Stimulated activated CD4-positive, alpha-beta T cell treated with anti-CD3 and anti-CD28 coated beads, Interleukin-2, amount 100 ng/mL, for 24 hours (primary cell): ENCODE data around the gene XKR7.

ENCODE experiments used
- DNase-seq, 2 donors: peaks; one replicate each; pipeline ENCODE4 v3.0.0-alpha.2; 2020

XKR7 gene

DNA sequence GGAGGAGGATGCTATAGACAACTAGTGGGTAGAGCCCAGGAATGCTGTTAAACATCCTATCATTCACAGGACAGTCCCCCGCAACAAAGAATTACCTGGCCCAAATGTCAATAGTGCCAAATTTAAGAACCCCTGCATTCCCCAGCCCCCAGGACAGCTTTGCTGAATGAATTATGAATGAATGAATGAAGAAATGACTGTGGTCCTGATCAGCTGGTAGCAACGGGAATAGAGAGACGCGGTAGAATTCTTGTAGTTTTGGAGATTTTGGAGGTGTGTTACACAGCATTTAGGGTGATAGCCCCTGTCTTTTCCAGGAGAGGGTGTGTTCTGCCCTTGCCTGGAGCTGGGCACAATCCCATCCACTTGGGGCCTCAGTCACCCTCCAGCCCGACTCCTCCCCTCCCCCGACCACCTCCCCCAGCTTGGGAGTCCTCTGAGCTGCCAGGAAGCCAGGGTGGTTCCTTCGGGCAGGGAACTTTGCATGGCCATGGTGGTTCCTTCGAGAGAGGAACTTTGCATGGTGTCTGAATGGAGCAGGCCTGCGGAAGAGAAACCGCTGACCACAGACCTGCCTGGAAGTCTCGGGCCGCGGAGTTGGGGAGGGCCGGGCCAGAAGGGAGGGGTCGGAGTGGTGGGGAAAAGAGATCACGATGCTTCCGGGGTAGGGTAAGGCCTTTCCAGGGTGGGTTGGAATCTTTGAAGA is 83.1 kb downstream of the XKR7 start:
- DNase-seq = no peak

DNA sequence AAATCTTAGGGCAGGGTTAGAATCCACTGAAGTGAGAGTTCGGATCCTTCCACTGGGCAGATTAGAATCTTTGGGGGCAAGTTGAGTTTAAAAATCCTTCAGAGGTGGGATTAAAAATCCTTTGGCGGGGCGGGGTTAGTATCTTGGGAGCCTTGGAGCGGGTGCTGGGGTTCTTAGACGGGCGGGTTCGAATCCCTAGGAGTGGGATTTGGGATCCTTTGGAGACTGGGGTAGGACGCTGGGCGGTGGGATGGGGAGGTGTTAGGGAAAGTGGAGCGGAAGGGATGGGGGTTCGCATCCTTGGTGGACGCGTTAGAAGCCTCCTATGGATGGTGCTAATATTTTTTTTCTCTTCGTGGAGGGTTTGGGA is 83.8 kb downstream of the XKR7 start:
- no peak for DNase-seq

DNA sequence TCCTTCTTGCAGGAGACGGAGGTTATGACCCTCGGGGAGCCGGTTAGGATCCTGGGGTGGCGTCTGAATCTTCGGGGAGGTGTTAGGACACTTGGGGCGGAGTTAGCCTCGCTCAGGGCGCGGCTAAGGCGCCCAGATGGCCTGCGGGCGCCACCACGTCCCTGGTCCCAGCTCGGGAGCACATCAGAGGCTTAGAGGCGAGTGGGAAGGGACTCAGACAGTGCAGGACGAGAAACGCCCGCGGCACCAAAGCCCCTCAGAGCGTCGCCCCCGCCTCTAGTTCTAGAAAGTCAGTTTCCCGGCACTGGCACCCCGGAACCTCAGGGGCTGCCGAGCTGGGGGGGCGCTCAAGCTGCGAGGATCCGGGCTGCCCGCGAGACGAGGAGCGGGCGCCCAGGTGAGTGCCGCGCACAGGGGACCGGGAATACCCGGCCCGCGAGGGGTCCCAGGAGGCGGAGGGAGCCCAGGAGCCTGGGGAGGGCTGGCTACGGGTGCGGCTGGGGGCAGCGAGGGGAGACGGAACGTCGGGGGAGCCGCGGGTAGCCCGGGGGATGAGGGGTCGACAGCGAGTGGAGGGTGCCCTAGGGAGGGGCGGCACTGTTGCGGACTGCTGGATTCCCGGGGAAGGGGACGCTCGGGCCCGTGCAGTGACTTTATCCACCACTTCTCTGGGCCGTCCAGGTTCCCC is 84.3 kb downstream of the XKR7 start, which contains the start of gene HCK:
TSS of gene HCK (plus strand) at position 153 of the 688 bp plus-strand sequence.
- DNase-seq = peak in 1 of 2 donors; percentile 23

DNA sequence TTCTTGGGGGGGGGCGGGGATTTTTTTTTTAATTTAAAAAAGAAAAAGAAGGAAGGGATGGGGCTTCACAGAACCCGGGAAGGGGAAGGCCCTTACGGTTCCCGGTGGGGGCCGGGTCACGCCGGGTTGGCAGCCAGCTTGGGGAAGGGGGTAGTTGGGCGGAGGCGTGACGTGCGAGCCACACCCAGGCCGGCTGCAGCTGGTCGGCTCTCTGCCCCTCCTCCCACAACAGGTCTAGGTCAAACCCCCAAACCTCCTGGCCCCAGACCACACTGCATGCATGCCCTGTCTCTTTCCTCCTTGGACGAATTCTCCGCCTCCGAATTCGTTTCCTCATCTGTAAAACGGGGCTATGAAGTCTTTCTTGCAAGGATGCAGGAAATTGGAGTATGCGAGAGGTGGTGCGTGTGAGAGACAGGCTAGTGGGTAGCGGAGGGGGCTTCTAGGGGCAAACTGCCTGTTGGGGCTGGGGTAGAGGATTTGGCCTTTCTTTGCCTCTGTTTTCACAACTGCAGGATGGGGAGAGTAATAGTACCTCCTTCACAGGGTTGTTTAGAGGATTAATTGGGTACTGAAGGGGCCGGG is 84.9 kb downstream of the XKR7 start:
- peak in 1 of 2 donors; percentile 9 for DNase-seq
